Transverse colon (tissue), 4 donors: ENCODE data around the gene GNB4. TPM values are rescaled to one million over a fixed set of nuclear protein-coding genes. Genes with fewer than 3 reads are reported as not detected.

Experiments
- DNase-seq: peaks from one replicate; pipeline ENCODE4 v3.0.0-alpha.2; 2019
- H3K27ac ChIP-seq, 4 donors: fragments of 200-600 bp; sonication (generic); 2 replicates each; pipeline ENCODE4 v1.5.1; 2016 to 2018; ENCODE audit warnings: inconsistent platforms in 4 of 4
- H3K27me3 ChIP-seq: fragments of 200-600 bp; sonication (generic); 2 replicates; pipeline ENCODE4 v1.5.1; 2017; ENCODE audit warnings: inconsistent platforms
- H3K36me3 ChIP-seq, 4 donors: fragments of 200-600 bp; sonication (generic); 2 replicates each; pipeline ENCODE4 v1.5.1; 2017 to 2019; ENCODE audit warnings: inconsistent platforms in 4 of 4
- H3K4me1 ChIP-seq, 4 donors: fragments of 200-600 bp; sonication (generic); 2 replicates each; pipeline ENCODE4 v1.5.1; 2017 to 2020; ENCODE audit warnings: inconsistent platforms in 4 of 4
- H3K4me3 ChIP-seq, 4 donors: fragments of 200-600 bp; sonication (generic); 1 replicate in 1 of 4; 2 replicates in 3 of 4; pipeline versions ENCODE4 v1.5.1 to v1.6.1; 2017 to 2019; ENCODE audit warnings: inconsistent platforms in 4 of 4
- H3K9me3 ChIP-seq, 2 donors: fragments of 200-600 bp; sonication (generic); 2 replicates each; pipeline ENCODE4 v1.5.1; 2017 to 2019; ENCODE audit warnings: inconsistent platforms in 2 of 2
- CTCF ChIP-seq, 5 experiments: fragments of 200-600 bp in 3 of 5; fragments of 450-650 bp in 2 of 5; sonication (generic) in 3 of 5; IDR thresholded peaks; 1 replicate in 2 of 5; 2 replicates in 3 of 5; pipeline ENCODE4 v1.5.1; 2016 to 2017; ENCODE audit warnings: antibody characterized with exemption in 5 of 5, inconsistent platforms in 3 of 5, mild to moderate bottlenecking in 2 of 5, moderate library complexity in 1 of 5
- EP300 ChIP-seq: sonication (generic); formaldehyde crosslinking; IDR thresholded peaks from one replicate; pipeline ENCODE4 v1.6.1; 2017; ENCODE audit warnings: antibody characterized with exemption, low read depth
- POLR2A ChIP-seq: fragments of 450-650 bp; IDR thresholded peaks from one replicate; pipeline ENCODE4 v1.6.1; 2016; ENCODE audit warnings: antibody characterized with exemption, mild to moderate bottlenecking, moderate library complexity
- POLR2AphosphoS5 ChIP-seq, 3 donors: sonication (generic); formaldehyde crosslinking; IDR thresholded peaks; one replicate each; pipeline ENCODE4 v1.6.1; 2016; ENCODE audit warnings: antibody characterized with exemption in 3 of 3
- WGBS, 2 donors: methylation state at CpG; one replicate each; pipeline ENCODE4 v1.1.5; 2018; ENCODE audit warnings: low coverage in 1 of 2; 5-methylcytosine and 5-hydroxymethylcytosine counted together
- in situ Hi-C, 4 donors: fragments of 200-750 bp; cut with MboI; loops; one replicate each; pipeline versions ENCODE4 v1.15.0 to v1.15.1; 2017; ENCODE audit warnings: low sequenced_read_pairs in 3 of 4, low pct_ligation_motif_present in 1 of 4, low pct_unique_long_range_greater_than_20kb in 1 of 4
- intact Hi-C: fragments of 100-400 bp; cut with DNase I; formaldehyde crosslinking; loops from one replicate; pipeline ENCODE4 v1.15.1; 2023; ENCODE audit warnings: low total_unique reads
- total RNA-seq, 4 donors: library from RNA; depleted of rRNA; stranded (reverse); fragments of >200 nt; gene quantifications; one replicate each; pipeline ENCODE4 v1.1.0, GENCODE V29; 2016

GNB4 gene
- total RNA-seq, 4 donors from 2014 or later = 9.0 to 11.6 (median 10.2) TPM

DNA sequence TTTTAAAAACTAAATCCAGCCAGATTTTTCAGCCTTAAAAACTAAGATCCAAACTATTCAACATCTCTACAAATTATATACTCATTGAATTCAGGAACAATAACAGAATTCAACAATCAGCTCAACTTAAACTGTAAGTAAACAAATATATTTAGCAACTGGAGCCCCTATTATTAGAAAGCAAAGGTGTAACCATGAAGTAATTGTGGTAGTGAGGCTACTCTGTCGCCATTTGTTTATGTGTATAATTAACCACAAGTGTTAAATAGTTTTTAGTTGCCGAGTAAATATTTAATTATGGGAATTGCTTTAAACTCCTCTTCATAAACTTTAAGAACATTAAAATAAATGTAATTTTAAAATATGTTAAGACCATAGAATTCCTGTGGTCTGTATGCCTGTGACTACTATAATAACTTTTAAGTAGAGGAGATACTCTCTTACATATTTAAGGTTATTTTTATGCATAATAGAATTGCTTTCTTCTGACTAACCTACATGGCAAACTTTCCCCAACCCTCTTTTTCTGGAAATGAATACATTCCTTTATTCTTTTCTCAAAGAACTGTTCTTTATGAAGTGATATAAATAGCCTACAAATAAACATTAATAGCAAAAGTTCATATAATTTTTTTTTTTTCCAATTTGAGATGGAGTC is 52.6 kb downstream of the GNB4 start:
- DNase-seq = no peak
- WGBS, 2 donors = 79 to 91% methylated on average over 2 of the region's 2 CpGs
- H3K4me3 ChIP-seq = no peak overlapping the region
- H3K36me3 ChIP-seq = peaks cover 0 to 12% (median 2%) of the 10 kb centered on the region in 4 donors
- no peak overlapping the region for H3K27ac ChIP-seq
- no peaks in the 10 kb centered on the region for H3K4me1 ChIP-seq
- H3K27me3 ChIP-seq = no peaks in the 10 kb centered on the region
- intact Hi-C loops = no loop called here
- in situ Hi-C loops = no loop called here
- H3K9me3 ChIP-seq = no peaks in the 10 kb centered on the region
- TF ChIP-seq EP300 (no peak), POLR2AphosphoS5 (IDR thresholded peaks at IDR 0.05) (no peak), POLR2A (no peak), CTCF (IDR thresholded peaks at IDR 0.05) (no peak)

DNA sequence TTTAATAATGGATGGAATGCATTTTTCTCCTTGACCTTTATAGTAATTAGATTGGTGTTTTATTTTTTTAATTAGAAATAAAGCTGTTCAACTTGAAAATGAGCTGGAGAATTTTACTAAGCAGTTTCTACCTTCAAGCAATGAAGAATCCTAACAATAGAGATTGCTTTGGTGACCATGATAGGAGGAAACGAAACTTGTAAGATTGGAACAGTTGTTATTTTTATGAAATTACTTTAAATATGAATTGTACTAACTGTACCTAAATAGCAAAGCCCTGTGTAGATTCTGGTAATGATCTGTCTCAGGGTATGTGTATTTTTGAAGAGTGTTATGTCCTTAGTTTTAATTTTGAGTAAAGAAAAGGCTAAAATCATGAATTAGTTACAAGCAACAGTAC is 59.4 kb downstream of the GNB4 start:
- TF ChIP-seq CTCF (IDR thresholded peaks at IDR 0.05) (no peak), EP300 (no peak), POLR2AphosphoS5 (IDR thresholded peaks at IDR 0.05) (no peak), POLR2A (no peak)
- 89 to 100% methylated on average over 1 of the region's 1 CpG for WGBS, 2 donors

GRCh38 chr3:179376474-179376873 is 74.8 kb downstream of the GNB4 start:
- 86 to 88% methylated on average over 1 of the region's 1 CpG for WGBS, 2 donors
- Histone ChIP-seq H3K4me1 (no peaks in the 10 kb centered on the region), H3K27me3 (no peaks in the 10 kb centered on the region), H3K36me3 (peaks cover 0 to 35% (median 17%) of the 10 kb centered on the region in 4 donors), H3K27ac (no peak overlapping the region), H3K9me3 (no peaks in the 10 kb centered on the region), H3K4me3 (no peak overlapping the region)
- intact Hi-C loops = no loop called here
- no peak for DNase-seq
- in situ Hi-C loops = no loop called here
- TF ChIP-seq CTCF (IDR thresholded peaks at IDR 0.05) (no peak), POLR2AphosphoS5 (IDR thresholded peaks at IDR 0.05) (no peak), EP300 (no peak), POLR2A (no peak)

More for the DNA sequence above, 59.4 kb downstream of the GNB4 start:
- no peak for DNase-seq
- peaks cover 0 to 57% (median 24%) of the 10 kb centered on the region in 4 donors for H3K36me3 ChIP-seq
- no peak overlapping the region for H3K27ac ChIP-seq
- no peak overlapping the region for H3K4me3 ChIP-seq
- H3K27me3 ChIP-seq = no peaks in the 10 kb centered on the region
- no peaks in the 10 kb centered on the region for H3K4me1 ChIP-seq
- in situ Hi-C loops = no loop called here
- H3K9me3 ChIP-seq = no peaks in the 10 kb centered on the region
- intact Hi-C loops = no loop called here

- in situ Hi-C loops = no loop called here
- DNase-seq = no peak
- TF ChIP-seq POLR2A (no peak), EP300 (no peak), POLR2AphosphoS5 (IDR thresholded peaks at IDR 0.05) (no peak), CTCF (IDR thresholded peaks at IDR 0.05) (no peak)
- no peaks in the 10 kb centered on the region for H3K9me3 ChIP-seq
- H3K4me3 ChIP-seq = no peak overlapping the region
- H3K27me3 ChIP-seq = no peaks in the 10 kb centered on the region
- WGBS, 2 donors = 86 to 93% methylated on average over 12 of the region's 12 CpGs
- no peaks in the 10 kb centered on the region for H3K4me1 ChIP-seq
- H3K27ac ChIP-seq = no peak overlapping the region
- intact Hi-C loops = no loop called here
- H3K36me3 ChIP-seq = peaks cover 0 to 42% (median 20%) of the 10 kb centered on the region in 4 donors
These were observed 75.9 kb downstream of the GNB4 start for GRCh38 chr3:179375091-179375999.
